NCI-H748 treated with DMSO at 0.1 percent for 48 hours (cell line): ENCODE results near the gene GPC6.

Experiments
- DNase-seq: peaks from one replicate; lab custom pipeline; 2025; lab: John Stamatoyannopoulos, UW

Gene GPC6

DNA sequence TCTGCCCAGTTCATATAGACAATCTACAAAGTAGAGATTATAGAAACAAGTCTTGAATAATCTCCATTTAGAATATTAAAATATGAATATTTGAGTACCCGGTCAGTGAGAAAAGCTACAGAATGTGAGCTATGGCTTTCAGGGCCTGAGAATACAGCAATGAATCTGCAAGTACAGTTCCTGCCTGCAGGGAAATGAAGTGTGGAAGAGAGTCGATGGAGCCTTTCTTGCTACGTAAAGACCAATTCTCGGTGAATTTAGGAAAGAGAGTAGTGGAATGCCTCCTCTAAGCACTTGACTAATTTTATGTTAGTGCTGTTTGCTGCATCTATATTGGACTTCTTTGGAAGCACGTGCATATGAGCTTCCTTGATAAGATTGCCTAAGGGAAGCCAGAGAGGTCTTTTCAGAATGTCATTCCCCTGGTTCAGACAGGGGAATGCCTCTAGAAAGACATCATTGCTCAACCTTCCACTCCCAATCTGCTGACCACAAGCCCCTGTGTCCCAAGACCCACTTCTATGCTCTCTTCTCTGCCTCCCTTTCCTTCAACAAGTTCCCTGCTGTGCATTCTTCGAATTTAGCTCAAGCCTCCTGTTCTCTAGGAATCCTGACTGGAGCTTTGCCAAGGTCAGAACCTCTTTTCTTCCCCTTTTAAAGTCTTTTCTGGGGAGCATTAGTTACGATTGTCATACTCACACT lies 41.9 kb downstream of the GPC6 start:
- no peak for DNase-seq

DNA sequence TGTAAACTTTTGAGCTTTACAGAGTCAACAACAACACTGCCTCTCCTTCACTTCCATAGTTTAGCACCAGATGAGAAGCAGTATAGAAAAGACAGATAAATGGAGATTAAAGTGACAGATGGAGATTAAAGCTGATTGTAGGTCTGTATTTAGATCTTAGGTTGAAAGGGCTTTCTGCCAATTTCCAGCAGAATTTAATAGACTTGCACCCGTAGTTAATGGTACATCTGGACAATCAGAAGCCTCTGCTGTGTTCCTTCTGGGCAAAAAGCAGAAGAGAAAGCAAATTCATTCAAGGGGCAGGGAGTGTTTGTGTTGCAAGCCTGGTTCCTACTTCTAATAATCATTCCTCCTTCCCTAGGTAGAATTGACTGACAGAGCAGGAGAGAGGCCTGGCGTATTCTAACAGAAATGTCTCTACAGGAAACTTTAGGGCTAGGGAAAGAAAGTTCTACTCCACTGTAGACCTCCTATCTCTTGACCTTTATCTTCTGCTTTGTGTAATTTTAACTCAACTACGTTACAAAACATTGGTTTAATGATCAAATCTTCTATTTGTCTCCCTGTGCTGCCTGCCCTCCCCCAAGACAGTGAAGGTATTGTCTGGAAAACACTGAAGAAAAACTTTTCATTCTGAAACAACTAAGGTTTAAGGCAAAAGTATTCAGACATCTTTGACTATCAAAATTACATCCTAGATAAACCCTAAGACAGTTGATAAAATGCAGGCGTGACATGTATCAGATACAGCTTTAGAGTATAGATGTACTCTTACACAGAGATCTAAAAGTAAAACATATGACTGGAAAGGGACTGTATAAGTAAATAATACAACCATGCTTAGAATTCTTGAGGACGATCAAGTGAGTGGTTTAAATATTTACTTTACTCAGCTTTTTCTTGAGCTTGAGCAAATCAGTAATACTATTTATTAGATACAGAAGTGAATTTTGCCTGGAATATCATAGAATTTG lies 44.4 kb downstream of the GPC6 start:
- no peak for DNase-seq

DNA sequence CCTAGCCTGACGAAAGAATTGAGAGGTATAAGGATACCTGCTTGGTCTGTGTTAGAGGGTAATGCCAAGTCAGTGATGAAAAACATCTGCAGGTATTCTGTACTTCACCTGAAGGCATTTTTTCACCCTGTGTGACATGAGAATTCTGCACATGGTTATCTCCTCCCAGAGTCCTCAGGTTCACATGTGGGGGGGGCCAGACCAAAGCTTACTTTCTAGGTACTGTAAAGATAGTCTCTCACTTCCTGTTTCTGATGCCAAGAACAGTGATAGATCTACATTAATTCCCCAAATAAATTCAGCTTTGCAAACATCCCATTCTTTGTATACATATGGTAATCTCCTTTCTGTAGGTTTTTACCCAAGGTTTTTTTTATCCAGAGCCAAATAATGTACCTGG lies 53.4 kb downstream of the GPC6 start:
- DNase-seq = no peak

DNA sequence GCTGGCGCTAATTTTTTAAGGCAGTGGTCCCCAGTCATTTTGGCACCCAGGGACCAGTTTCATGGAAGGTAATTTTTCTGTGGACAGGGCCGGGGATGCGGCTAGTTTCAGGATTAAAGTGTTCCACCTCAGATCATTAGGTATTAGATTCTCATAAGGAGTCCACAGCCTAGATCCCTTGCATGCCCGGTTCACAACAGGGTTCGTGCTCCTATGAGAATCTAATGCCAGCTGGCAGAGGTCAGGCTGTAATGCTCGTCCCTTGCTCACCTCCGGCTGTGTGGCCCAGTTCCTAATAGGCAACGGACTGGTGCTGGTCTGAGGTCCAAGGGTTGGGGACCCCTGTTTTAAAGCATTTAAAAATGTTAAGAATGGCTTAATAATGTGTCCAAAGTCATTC lies 54.1 kb downstream of the GPC6 start:
- DNase-seq = no peak

GRCh38 chr13:93283255-93283654 lies 56.6 kb downstream of the GPC6 start:
- DNase-seq = no peak

DNA sequence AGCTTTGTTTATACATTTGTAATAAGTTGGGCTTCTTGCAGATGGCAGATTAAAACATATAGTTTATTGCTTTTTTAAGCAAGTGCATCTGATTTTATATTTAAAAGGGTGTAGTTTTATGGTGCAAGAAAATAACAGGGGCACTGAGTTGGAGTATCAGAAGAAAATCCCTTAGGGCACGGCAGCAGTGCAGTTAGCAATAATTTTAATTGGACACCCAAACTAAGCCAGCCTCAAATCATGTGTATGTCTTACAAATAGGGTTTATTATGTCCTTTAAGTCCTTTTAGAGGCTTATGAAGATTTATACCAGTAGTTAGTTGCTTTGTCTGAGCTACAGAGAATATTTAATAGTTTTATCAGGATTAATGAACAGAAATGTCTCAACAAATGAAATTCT lies 57.5 kb downstream of the GPC6 start:
- DNase-seq = no peak

- no peak for DNase-seq
These were observed 59.4 kb downstream of the GPC6 start for GRCh38 chr13:93286047-93286446.

- DNase-seq = no peak
These were observed 62.4 kb downstream of the GPC6 start for GRCh38 chr13:93289053-93289452.

DNA sequence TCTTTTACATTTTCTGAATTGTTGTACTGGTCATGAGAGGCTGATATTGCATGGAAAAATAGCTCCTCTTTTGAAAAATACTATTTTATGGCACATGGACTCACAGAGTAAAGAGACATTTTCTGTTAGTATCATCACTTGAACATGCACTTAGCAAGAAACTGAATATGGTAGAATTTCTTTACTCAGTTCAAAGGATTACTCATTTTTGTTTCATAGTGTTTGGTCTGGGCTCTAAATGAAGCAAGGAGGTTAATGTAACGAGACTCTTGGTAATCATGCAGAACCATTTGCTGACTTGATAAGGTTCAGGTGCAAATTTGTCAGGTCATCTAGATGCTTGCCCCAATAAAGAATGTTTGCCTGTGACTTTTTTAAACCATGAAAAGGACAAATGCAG lies 63.2 kb downstream of the GPC6 start:
- no peak for DNase-seq

DNA sequence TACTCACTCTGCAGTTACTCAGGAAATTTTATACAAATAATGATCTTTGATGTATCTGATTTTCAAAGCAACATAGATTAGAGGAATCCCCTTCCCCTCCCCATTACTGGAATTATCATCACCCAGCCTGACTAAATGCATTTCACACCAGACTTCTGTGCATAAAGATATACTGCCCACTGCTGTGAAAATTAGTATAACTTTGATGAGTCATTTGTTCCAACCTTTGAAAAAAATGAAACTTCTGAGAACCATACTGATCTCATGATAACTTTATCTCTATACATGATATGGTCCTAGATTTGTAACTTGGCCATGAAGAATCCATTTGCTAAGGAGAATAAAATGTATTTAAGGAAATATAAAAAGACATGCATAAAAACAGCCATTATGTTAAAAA lies 63.9 kb downstream of the GPC6 start:
- DNase-seq = no peak

GRCh38 chr13:93292366-93292765 lies 65.8 kb downstream of the GPC6 start:
- DNase-seq = no peak

- DNase-seq = no peak
These were observed 67.1 kb downstream of the GPC6 start for GRCh38 chr13:93293710-93294109.

DNA sequence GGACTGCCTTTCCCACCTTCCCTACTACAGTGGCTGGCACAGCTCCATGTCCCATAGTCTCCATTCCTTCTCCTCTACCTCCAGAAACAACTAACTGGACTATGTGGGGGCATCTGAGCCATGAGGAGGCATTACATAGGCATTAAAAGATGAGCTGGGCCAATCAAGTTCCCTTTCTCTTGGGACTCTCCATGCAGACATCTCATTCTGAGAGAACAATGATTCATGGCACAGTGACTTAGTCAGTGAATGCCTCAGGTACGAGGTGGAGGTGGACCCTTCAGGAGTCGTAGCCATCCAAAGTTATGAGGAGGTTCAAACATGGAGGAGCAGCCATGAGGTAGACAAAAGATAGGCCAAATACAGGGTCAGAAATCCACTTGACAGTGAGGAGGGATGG lies 70.0 kb downstream of the GPC6 start:
- DNase-seq = no peak

DNA sequence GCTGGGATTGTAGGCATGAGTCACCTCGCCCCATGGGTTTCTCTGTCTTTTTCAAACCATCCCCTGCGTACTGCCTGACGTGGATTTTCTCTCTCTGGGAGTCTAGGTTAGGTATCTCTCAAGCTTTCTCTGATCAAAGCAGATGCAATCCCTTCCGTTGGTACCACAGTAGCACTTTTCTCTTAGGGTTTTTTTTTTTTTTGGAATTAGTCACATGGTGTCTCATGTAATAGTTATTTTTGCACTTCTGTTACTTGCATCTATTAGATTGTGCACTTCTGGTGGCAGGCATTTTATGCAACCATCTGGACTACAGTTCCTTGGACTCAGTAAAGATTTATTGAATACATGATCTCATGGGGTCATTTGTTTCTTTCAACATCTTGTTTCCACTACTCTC lies 72.1 kb downstream of the GPC6 start:
- DNase-seq = no peak

- no peak for DNase-seq
These were observed 77.5 kb downstream of the GPC6 start for GRCh38 chr13:93304134-93304533.

DNA sequence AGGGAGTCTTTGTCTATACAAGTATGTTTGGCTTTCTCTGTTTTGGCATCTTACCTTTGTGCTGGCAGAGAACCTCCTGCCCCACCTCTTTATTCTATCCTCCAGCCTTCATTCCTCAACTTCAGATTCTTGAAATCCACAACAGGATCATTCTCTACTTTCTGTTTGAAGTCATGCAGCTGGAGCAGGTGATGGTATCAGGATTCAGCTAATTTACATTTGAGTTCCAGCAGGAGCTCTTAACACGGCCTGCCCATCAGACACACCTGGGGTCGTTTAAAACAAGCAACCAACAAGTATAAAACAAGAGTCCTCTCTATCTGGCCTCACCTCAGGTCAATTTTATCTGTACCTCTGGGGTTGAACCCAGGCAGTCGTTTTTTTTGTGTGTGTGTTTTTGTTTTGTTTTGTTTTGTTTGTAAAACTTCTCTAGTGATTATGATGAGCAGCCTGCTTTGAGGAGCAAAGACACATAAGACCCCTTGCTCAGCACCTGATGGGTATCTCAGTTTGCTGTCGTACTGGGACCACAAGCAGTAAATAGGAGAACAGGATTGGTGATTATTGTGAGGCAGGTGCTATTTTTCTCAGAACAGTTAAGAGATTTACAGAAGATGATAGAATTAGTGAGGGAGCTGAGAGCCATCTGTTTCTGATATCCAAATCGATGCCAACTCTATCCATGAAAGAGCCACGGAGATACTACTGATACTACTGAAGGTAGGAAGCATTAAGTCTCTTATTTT lies 78.4 kb downstream of the GPC6 start:
- no peak for DNase-seq

DNA sequence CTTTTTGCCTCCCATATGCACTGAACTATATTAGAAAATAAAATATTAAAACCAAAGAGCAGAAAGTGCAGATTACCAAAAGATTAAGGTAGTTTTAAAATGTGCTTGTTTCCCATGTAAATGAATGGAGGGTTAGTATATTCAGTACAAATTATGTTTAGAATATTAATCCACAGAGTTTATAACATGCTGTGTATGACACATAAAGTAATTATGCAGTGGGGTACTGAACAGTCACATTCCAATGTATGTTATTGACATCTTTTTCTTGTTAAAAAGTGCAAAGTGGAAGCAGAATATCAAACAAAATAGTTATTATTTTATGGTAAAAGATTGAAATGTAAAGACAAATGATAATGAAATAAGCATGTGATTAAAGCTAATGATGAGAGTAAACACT lies 79.3 kb downstream of the GPC6 start:
- DNase-seq = no peak

DNA sequence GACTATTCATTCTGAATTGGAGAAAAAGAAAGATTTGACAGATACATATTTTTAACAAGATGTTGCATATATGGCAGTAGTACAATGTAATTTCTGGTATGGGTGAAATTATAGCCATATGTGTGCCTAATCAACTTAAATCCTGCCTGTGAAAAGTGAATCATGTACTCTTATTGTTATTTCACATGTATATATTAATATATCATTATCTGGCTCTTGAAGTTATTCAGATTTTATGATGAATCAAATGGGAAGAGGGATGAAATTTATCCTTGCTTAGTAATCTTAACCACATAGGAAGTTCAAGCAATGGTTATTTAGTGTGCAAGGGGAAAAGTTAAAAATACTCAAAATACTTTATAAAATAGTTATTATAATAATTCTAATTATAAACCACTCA lies 80.5 kb downstream of the GPC6 start:
- DNase-seq = no peak

DNA sequence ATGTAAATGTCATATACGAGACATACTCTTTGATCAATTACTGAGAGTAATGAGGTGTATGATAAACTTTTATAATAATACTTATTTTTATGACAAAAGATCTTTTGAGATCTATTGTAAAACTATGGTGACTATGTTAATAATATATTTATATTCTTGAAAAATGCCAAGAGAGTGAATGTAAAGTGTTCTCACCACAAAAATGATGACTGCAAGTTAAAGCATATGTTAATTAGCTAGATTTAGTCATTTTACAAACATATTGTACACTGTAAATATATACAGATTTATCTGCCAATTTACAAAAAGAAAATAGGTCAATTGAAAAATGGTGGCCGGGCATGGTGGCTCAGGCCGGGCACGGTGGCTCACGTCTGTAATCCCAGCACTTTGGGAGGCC lies 81.0 kb downstream of the GPC6 start:
- DNase-seq = no peak

DNA sequence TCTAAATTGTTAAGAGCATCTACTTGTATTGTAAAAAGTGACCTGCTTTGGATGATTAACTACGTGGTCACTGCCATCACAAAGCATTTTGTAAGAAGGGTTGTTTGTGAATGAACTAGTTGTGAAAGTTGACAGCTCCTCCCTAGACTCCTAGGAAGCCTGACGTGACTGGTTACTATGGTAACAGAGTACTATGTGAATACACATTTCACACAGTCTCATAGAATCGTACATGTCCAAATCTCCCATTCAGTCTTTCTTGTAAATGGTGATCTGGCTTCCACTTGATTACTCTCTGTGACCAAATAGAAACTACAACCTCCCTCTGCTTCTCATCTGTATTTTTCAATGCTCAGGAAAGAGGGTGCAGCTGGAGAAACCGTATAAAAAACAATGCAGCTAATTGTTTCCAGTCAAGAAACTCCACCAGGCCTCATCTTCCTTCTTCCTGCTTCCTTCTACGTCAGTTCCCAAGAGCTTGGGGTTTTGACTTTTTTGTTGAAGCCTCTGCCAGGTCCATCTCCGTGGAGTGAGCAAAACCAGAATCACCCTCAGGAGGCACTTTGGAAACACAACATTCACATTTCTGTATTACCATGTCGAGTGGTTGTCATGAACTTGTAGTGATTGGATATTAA lies 83.4 kb downstream of the GPC6 start:
- DNase-seq = no peak

- DNase-seq = no peak
These were observed 90.2 kb downstream of the GPC6 start for GRCh38 chr13:93316841-93317240.

GRCh38 chr13:93318534-93319254 lies 92.1 kb downstream of the GPC6 start:
- DNase-seq = no peak
